Fibroblast of peridontal ligament (primary cell): ENCODE data around the gene NAXD.
"Not testable (repeated sequence)": the region's sequence is repeated elsewhere in the genome, so short reads cannot be mapped to it uniquely, and the experiment has no call there.

Source experiments
- DNase-seq: peaks from one replicate; pipeline ENCODE4 v3.0.0-alpha.2; 2010; ENCODE audit errors: extremely low read depth

The NAXD gene

GRCh38 chr13:110615322-110616102, at the start of gene NAXD:
NAXD (plus strand) TSS chr13:110615545; CDS start chr13:110615602, 57 bp downstream.
- DNase-seq: peak; percentile 96

- DNase-seq: no peak
Measured at GRCh38 chr13:110566171-110566570, 49.2 kb upstream of the NAXD start.

DNA sequence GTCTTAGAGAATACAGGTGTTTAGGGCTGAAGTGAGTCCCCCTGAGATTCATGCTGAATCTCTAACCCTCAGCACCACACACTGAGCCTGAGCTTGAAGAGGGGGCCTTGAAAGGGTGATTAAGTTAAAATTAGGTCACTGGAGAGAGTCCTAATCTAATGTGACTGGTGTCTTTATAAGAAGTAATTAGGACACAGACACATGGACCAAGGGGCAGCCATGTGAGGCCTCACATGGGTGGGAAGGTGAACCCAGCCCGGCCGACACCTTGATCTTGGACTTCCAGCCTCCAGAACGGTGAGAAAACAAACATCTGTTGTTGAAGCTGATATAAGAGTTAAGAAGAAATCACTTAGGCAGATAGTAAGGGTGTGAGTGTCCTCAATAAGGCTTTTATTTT, 46.7 kb upstream of the NAXD start:
- no peak for DNase-seq

- DNase-seq: not testable (repeated sequence)
Measured at GRCh38 chr13:110569962-110570361, 45.4 kb upstream of the NAXD start.

GRCh38 chr13:110570886-110571285, 44.5 kb upstream of the NAXD start:
- no peak for DNase-seq

GRCh38 chr13:110571896-110572777, 43.2 kb upstream of the NAXD start:
- no peak for DNase-seq

- DNase-seq: no peak
Measured at GRCh38 chr13:110572778-110573118, 42.6 kb upstream of the NAXD start.

DNA sequence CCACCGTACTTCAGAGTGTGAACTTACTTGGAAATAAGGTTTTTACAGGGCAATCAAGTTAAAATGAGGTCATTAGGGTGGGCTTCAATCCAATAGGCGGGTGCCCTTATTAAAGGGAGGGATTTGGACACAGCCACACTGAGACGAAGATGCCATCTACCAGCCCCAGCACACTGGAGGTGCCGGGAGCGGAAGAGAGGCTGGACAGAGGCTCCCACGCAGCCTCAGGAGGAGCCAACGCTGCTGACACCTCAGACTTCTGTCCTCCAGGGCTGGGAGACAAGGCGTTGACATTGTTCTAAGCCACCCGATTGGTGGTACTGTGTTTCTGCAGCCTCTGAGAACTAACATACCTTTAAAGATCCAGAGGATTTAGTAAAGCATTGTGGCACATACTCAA, 41.2 kb upstream of the NAXD start:
- no peak for DNase-seq

GRCh38 chr13:110575322-110576069, 39.8 kb upstream of the NAXD start:
- peak; percentile 20 for DNase-seq

GRCh38 chr13:110576070-110576394, 39.3 kb upstream of the NAXD start:
- DNase-seq: no peak

DNA sequence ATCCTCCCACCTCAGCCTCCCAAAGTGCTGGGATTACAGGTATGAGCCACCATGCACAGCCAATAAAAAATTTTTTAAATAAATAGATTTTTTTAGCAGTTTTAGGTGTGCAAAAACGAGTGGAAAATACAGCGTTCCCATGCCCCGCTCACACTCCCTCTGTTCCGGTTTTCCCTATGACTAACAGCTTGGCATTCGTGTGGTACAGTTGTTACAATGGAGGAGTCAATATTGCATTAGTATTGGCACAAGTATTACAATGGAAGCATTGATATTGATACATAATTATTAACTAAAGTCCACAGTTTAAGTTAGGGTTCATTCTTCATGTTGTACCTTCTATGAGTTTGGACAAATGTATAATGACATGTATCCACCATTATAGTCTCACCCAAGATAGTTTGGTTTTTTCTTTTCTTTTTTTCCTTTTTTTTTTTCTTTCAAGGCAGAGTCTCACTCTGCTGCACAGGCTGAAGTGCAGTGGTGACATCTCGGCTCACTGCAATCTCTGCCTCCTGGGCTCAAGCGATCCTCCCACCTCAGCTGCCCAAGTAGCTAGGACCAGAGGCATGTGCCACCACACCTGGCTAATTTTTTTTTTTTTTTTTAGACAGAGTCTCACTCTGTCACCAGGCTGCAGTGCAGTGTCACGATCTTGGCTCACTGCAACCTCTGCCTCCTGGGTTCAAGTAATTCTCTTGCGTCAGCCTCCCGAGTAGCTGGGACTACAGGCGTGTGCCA, 38.4 kb upstream of the NAXD start:
- no peak for DNase-seq

- DNase-seq: no peak
Measured at GRCh38 chr13:110578363-110578762, 37.0 kb upstream of the NAXD start.

- peak; percentile 29 for DNase-seq
Measured at GRCh38 chr13:110580800-110581199, 34.5 kb upstream of the NAXD start.

GRCh38 chr13:110581506-110582185, 33.7 kb upstream of the NAXD start:
- no peak for DNase-seq

- no peak for DNase-seq
Measured at GRCh38 chr13:110582421-110582954, 32.9 kb upstream of the NAXD start.

GRCh38 chr13:110583178-110583865, 32.0 kb upstream of the NAXD start:
- DNase-seq: no peak

DNA sequence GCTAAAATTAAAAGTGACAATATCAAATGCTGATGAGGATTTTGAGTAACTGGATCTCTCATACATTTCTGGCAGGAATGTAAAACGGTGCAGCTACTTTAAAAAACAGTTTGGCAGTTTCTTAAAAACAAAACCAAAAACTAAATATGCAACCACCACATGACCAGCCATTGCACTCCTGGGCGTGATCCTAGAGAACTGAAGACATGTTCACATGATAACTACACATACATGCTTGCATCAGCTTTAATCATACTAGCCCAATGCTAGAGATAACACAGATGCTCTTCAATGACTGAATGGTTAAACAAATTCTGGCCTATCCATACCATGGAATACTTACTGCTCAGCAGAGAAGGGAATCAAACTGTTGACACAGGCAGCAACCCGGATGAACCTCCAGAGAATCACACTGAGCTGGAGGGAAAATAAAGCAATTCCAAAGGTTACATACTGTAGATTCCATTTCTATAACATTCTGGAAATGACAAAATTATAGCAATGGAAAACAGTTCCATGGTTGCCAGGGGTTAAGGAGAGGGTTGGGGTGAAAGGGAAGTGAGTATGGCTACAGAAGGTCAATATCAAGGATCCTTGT, 25.5 kb upstream of the NAXD start:
- DNase-seq: peak; percentile 15

DNA sequence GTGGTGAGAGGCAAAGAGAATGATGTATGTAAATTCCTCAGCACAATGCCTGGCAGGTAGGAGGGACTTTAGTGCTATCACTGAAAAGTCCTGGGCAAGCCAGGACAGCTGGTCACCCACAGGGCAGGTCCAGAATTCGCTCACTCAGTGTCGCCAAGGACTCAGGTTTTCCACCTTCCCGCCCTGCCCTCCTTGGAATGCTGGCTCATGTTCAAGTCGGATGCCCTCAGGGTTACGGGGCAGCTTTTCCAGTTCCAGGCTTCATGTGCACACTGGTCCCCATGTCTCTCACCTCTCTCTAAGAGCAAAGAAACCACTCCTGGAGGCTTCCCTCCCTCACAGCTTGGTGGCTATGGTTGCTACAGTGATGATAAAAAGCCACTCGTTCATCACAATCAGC, 24.8 kb upstream of the NAXD start:
- DNase-seq: no peak

- peak; percentile 58 for DNase-seq
Measured at GRCh38 chr13:110592665-110593064, 22.7 kb upstream of the NAXD start.
